HCEC 1CT (cell line): Measurements from ENCODE around the gene RPL19.
A peak's percentile ranks its signal among the peaks of the same experiment; 100 is the strongest.

Experiments used
- DNase-seq: peaks from one replicate; pipeline ENCODE4 v3.0.0-alpha.2; 2017

RPL19 gene

GRCh38 chr17:39199820-39200069, 338 bp upstream of the RPL19 start:
- peak; percentile 95 for DNase-seq

GRCh38 chr17:39200957-39201510, 951 bp downstream of the RPL19 start:
- DNase-seq = no peak

DNA sequence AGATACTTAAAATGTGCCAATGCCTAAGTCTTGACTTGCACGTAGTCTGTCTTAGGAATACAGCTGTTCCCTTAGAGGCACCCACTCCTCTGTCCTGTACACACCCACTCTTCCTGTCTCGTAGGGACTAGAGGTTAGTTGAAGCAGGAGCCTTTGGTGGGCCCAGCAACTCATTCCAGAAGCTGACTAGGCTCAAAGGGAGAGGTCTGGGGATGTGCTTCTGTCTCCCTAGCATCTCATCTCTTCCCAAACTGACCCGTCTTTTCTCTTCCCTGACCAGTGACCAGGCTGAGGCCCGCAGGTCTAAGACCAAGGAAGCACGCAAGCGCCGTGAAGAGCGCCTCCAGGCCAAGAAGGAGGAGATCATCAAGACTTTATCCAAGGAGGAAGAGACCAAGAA, 4.2 kb downstream of the RPL19 start:
- DNase-seq = no peak

GRCh38 chr17:39205112-39205526, 5.0 kb downstream of the RPL19 start:
- no peak for DNase-seq

DNA sequence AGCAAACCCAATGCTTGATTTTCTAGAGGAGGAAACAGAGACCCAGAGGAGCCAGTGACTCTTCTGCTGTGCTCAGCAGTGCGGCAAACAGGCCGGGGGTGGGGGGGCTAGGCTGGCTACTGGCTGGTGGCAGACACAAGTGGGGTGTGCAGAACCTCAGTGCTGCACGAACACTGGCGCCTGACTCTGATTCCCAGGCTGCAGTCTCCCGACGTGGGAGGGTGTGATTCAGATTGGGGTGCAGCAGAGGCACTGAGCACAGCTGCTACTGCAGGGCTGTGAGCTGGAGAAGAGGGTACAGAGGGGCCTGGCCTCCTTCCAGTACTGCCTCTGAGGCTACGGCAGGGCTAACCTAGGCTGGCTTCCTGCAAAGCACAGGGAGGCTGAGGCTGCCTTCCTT, 8.1 kb downstream of the RPL19 start:
- peak; percentile 45 for DNase-seq

- DNase-seq = peak; percentile 57
Observed at GRCh38 chr17:39208893-39209292, 8.8 kb downstream of the RPL19 start.

DNA sequence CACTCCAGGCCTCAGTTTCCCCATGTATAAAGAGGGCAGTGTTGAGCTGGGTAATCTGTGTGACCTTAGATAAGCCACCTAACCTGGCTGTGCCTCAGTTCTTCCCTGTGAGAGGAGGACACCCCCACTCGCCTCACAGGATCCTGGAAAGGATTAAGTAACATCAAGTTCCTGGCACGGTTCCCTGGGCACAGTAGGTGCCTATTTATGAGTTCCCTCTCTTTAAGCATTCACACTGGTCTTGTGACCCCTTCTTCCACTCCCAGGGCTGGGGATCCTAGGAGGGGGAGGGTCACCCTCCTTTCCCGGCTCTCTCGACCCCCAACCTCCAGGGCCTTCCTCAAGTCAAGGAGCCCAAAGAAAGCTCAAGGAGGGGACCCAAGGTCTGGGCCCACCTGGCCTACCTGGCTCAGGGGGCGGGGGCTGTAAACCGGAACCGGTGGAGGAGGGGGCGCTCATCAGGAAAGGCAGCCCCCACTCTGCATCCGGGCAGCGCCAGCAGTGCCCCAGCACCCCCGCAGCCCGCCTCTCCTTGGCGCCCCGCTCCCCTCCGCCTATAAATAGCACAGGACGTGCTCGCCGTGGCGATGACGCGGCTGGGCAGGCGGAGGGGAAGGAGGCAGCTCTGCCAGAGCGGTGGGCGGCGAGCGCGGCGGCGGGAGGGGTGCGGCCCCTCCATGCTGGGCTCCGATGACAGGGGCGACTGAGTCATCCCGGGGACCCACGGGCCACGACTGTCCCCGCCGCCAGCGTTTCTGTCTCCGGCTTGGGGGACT, 9.4 kb downstream of the RPL19 start:
- DNase-seq = peak; percentile 26

- no peak for DNase-seq
Observed at GRCh38 chr17:39210093-39210434, 10.0 kb downstream of the RPL19 start.

GRCh38 chr17:39212195-39212810, 12.2 kb downstream of the RPL19 start:
- DNase-seq = no peak

GRCh38 chr17:39212841-39213480, 12.9 kb downstream of the RPL19 start:
- no peak for DNase-seq

- no peak for DNase-seq
Observed at GRCh38 chr17:39213852-39214251, 13.8 kb downstream of the RPL19 start.

GRCh38 chr17:39217734-39218369, 17.8 kb downstream of the RPL19 start:
- DNase-seq = no peak

- no peak for DNase-seq
Observed at GRCh38 chr17:39218906-39219305, 18.8 kb downstream of the RPL19 start.

- no peak for DNase-seq
Observed at GRCh38 chr17:39219647-39220154, 19.6 kb downstream of the RPL19 start.

DNA sequence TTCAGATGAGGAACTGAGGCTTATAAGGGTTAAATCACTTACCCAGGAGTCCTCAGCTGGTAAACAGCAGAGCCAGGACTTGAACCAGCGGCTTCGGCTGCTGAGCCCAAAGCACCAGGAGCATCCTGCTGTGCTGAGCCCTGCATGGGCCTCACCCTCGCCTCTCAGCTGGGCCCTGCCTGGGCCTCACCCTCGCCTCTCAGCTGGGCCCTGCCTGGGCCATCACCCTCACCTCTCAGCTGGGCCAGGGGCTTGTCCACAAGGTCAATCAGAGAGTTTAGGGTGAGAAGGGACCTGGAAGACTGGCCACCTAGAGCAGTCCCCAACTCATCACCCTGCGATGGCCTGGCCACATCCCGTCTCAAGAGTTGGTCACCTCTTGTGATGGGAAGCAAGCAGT, 21.5 kb downstream of the RPL19 start:
- no peak for DNase-seq

DNA sequence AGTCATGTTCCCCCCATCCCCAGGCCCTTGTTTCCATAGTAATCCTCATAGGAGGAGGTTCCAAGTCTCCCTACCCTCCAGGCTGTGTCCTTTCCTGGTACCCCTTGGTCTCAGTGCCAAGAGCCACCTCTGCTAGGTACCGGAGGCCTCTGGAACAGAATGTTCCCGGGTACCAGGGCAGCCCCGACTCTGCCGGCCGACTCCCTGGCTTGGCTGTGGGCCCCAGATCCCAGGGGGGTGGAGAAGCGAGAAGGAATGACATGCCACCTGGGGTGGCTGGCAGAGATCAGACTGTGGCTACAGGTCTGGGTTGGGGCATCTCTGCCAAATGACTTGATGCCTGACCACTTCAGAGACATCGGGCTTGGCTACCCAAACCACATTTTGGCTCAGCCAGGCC, 22.1 kb downstream of the RPL19 start:
- no peak for DNase-seq

GRCh38 chr17:39222866-39223834, 23.1 kb downstream of the RPL19 start:
- DNase-seq = no peak

DNA sequence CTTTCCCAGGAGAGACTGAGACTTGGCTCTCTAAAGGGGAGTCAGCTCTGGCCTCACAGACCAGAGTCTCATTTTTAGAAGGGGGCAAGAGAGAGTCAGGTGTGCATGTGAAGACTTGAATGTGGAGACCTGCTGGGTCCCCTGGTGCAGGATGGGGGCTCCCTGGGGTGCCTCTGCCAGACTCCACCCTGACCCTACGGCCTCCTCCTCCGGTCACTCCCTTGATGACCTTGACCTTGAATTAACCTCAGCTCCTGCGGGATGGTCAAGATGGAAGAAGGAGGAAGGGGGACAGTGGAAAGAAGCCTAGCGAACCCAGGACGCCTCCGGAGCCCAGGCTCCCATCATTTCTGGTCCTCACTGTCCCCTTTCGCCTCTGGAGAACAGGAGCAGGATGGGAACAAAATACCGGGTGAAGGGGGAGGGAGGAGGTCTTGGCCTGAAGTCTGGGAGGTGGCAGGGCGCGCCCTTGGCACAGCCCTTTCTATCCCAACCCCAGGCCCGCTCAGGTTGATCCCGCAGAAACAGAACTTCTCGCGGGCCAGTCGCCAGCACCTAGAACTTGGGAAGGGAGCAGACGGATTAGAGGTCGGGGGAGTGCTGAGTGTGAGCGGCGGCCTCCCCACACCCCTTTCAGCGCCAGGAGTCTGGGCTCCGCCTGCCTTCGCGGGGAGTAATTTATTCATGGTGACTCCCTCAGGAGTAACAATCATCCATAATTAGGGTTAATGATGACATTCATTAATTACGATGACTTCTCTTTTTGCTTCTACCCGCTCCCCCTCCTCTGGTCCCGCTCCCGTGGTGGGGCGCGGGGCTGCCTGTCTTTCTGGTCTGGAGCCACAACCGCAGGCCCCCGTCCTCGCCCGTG, 24.1 kb downstream of the RPL19 start:
- DNase-seq = no peak

DNA sequence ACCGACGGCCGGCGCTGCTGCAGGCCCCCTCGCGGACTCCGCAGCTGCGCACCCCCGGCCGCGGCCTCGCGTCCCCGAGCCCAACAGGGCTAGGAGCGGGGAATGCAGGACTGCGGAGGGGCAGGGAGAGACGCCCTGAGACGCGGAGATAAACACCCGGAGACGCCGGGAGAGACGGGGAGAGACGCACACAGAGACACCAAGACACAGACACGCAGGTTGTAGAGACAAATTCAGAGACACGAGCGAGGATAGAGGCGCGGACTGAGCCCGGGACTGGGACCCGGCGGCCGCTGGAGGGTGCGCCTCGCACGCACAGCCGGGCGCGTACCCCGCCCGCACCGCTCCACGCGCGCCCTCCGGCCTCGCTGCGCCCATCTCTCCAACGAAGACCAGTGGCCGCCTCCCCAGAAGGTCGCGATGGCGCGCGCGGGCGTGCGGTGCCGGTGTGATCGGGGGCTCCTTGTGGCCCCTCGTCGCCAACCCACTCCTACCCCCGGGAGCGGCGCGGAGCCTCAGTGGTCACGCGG, 24.8 kb downstream of the RPL19 start:
- no peak for DNase-seq

DNA sequence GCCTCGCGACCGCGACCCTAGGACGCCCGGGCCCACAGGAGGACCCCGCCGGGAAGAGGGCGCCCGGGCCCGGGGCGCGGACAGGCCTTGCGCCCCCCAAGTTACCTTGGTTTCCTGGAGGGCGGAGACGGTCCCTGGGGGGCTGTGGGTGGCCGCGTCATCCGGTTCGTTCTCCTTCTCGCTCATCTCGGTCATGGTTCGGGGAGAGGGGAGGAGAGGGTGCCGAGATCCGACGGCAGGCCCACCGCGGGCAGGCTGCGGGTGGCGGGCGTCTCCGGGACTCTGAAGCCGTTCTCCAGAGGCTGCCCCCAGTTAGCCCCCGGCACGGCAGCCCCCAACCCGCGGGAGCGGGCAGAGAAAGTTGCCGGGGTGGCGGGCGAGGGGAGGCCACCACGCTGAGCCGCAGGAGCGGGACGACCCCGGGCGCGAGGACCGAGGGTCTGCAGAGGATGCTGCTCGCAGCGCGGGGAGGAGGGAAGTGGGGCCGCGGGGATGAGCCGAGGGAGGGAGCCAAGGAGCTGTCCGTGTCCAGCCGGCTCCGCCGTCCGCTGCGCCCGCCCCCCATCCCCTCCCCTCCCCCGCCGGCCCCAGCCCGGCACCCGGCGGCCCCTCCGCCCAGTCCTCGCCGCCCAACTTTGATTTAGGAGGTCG, 25.4 kb downstream of the RPL19 start, which contains the start of gene STAC2:
STAC2 (minus strand) TSS at position 638 of the 651 bp plus-strand sequence; CDS start at position 195, 443 bp downstream.
- no peak for DNase-seq
